ENCODE data around the gene ZNF205. TPM values are rescaled to one million over a fixed set of nuclear protein-coding genes. Genes with fewer than 3 reads are reported as not detected.

The ZNF205 gene
- total and polyA plus RNA-seq, 9 of the 15 experiments (the other 6 are each of a cell fraction or from before 2014, with no cell fraction given): 2.4 to 11.8 (median 5.1) TPM; not detected in 2

DNA sequence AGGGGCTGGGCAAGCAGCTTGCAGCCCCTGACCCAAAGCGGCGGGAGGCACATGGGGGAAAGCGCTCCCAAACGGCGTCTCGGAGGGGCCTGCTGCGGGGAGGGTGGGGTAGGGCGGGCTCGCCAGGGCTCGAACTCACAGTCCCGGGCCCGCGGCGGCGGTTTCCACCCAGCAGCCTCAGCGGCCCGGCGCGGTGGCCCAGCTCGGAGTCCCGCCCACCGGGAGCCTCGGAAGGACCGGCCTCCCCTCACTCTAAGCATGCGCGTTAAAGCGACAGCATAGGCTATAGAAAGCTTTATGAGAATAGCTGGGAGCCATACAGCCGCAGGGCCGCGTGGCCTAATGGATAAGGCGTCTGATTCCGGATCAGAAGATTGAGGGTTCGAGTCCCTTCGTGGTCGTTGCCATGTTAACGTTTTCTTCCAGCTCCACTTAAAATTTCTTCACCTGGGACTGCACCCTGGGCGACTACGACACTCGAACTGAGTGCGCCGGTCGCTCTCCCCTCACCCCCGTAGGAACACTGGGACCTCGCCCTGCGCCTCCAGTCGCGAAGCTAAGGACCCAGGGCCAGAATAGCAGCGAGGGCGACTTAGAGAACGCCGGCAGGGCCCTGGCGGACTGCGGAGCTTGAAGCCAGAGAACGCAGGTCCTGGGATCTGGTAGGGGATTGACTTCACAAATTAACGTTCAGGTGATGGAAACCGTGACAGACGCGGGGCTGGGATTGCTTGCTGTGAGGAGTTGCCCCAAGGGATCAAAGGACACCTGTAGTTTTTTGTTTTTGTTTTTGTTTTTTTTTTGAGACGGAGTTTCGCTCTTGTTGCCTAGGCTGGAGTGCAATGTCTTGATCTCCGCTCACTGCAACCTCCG, 38.2 kb downstream of the ZNF205 start (continued):
- no peak for TF ChIP-seq IRF1 (CRISPR knock-in tag; IDR thresholded peaks at IDR 0.05; ENCODE audit: borderline replicate concordance)
- TF ChIP-seq GATAD2A (IDR thresholded peaks at IDR 0.05): no peak
- TF ChIP-seq ZNF134 (CRISPR knock-in tag; conservative IDR thresholded peaks at IDR 0.05): no peak
- TF ChIP-seq ZNF644 (tag; IDR thresholded peaks at IDR 0.05; ENCODE audit: low read depth): 0 out of 2 replicates have a peak, but pooled peaks have one; percentile 13
- TF ChIP-seq KLF1 (tag; IDR thresholded peaks at IDR 0.05): no peak
- TF ChIP-seq ZNF324 (CRISPR knock-in tag; IDR thresholded peaks at IDR 0.05): no peak
- no peak for TF ChIP-seq PCBP1 (IDR thresholded peaks at IDR 0.05; ENCODE audit: low read depth, low read length, poor library complexity, severe bottlenecking)
- TF ChIP-seq TEAD2 (tag; IDR thresholded peaks at IDR 0.05): no peak
- no peak for TF ChIP-seq KDM5B (IDR thresholded peaks at IDR 0.05; ENCODE audit: insufficient replicate concordance, low read depth, low read length)
- TF ChIP-seq LCOR (CRISPR knock-in tag; IDR thresholded peaks at IDR 0.05): peak; percentile 85
- TF ChIP-seq ZNF140 (CRISPR knock-in tag; IDR thresholded peaks at IDR 0.05): no peak
- TF ChIP-seq PTRF (tag; IDR thresholded peaks at IDR 0.05): no peak
- TF ChIP-seq, protein P1, sequence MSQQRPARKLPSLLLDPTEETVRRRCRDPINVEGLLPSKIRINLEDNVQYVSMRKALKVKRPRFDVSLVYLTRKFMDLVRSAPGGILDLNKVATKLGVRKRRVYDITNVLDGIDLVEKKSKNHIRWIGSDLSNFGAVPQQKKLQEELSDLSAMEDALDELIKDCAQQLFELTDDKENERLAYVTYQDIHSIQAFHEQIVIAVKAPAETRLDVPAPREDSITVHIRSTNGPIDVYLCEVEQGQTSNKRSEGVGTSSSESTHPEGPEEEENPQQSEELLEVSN (IDR thresholded peaks at IDR 0.05; ENCODE audit: borderline replicate concordance in 1 of 2, extremely low read depth in 1 of 2, insufficient read depth in 1 of 2, insufficient read length in 1 of 2, low read depth in 1 of 2, low read length in 1 of 2, poor library complexity in 1 of 2, severe bottlenecking in 1 of 2): peak in 1 of 2 experiments; percentile 24
- peak; percentile 95 for TF ChIP-seq BCOR (IDR thresholded peaks at IDR 0.05)
- no peak for TF ChIP-seq BACH1 (tag; IDR thresholded peaks at IDR 0.05)
- TF ChIP-seq ZNF668 (CRISPR knock-in tag; IDR thresholded peaks at IDR 0.05): no peak
- TF ChIP-seq ZNF263 (CRISPR knock-in tag; IDR thresholded peaks at IDR 0.05; ENCODE audit: borderline replicate concordance): peak; percentile 67; the same call in 1 of the 2 replicates
- no peak for TF ChIP-seq NFYB (IDR thresholded peaks at IDR 0.05; ENCODE audit: extremely low read depth, insufficient read length)
- TF ChIP-seq MTF1 (CRISPR knock-in tag; IDR thresholded peaks at IDR 0.05; ENCODE audit: borderline replicate concordance): no peak
- TF ChIP-seq, protein P2, sequence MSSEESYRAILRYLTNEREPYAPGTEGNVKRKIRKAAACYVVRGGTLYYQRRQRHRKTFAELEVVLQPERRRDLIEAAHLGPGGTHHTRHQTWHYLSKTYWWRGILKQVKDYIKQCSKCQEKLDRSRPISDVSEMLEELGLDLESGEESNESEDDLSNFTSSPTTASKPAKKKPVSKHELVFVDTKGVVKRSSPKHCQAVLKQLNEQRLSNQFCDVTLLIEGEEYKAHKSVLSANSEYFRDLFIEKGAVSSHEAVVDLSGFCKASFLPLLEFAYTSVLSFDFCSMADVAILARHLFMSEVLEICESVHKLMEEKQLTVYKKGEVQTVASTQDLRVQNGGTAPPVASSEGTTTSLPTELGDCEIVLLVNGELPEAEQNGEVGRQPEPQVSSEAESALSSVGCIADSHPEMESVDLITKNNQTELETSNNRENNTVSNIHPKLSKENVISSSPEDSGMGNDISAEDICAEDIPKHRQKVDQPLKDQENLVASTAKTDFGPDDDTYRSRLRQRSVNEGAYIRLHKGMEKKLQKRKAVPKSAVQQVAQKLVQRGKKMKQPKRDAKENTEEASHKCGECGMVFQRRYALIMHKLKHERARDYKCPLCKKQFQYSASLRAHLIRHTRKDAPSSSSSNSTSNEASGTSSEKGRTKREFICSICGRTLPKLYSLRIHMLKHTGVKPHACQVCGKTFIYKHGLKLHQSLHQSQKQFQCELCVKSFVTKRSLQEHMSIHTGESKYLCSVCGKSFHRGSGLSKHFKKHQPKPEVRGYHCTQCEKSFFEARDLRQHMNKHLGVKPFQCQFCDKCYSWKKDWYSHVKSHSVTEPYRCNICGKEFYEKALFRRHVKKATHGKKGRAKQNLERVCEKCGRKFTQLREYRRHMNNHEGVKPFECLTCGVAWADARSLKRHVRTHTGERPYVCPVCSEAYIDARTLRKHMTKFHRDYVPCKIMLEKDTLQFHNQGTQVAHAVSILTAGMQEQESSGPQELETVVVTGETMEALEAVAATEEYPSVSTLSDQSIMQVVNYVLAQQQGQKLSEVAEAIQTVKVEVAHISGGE (CRISPR knock-in tag; IDR thresholded peaks at IDR 0.05): peak in 1 of 3 experiments; percentile 58; a peak in 2 of 6 replicates
- no peak for TF ChIP-seq DDX20 (tag; IDR thresholded peaks at IDR 0.05; ENCODE audit: low read depth)
- no peak for TF ChIP-seq XRCC3 (IDR thresholded peaks at IDR 0.05)
